ENCODE results near the gene GPER1. TPM values are rescaled to one million over a fixed set of nuclear protein-coding genes. Genes with fewer than 3 reads are reported as not detected.
"Not testable (repeated sequence)": the region's sequence is repeated elsewhere in the genome, so short reads cannot be mapped to it uniquely, and the experiment has no call there.

The GPER1 gene
- 1.2 and 1.3 TPM in 2 replicates for total RNA-seq (ENCODE audit: low replicate concordance)

GRCh38 chr7:1087952-1088920 is at the start of gene GPER1:
Gene GPER1 (plus strand): TSS chr7:1088113. CDS start chr7:1091729, 3,616 bp downstream.
- H3K4me1 ChIP-seq: peaks cover 16% of the 10 kb centered on the region
- Mint-ChIP-seq H3K9me3 (no peaks in the 10 kb centered on the region), H3K27ac (peak within 1 kb of the TSS; percentile 29), H3K36me3 (peaks cover 2% of the 10 kb centered on the region), H3K4me3 (peak within 1 kb of the TSS; percentile 80), H3K4me1 (peaks cover 40% of the 10 kb centered on the region), H3K27me3 (ENCODE audit: insufficient read depth, low read depth) (peaks cover 4% of the 10 kb centered on the region)
- no peak within 1 kb of the TSS for H2AFZ ChIP-seq (replicated peaks)
- peaks cover 13% of the 10 kb centered on the region for H4K20me1 ChIP-seq (ENCODE audit: low read depth)
- no peaks in the 10 kb centered on the region for H3K9me3 ChIP-seq (ENCODE audit: low read depth)
- H3K79me2 ChIP-seq (ENCODE audit: low read depth): peaks cover 9% of the 10 kb centered on the region
- H3K27ac ChIP-seq: no peak within 1 kb of the TSS
- no peak for TF ChIP-seq EZH2phosphoT487 (IDR thresholded peaks at IDR 0.05)
- no peak for TF ChIP-seq EZH2 (IDR thresholded peaks at IDR 0.05)
- no peak for TF ChIP-seq CTCF (IDR thresholded peaks at IDR 0.05)
- no peaks in the 10 kb centered on the region for H3K36me3 ChIP-seq
- H3K27me3 ChIP-seq: no peaks in the 10 kb centered on the region
- peak within 1 kb of the TSS; percentile 71 for H3K4me2 ChIP-seq
- no peak within 1 kb of the TSS for H3K9ac ChIP-seq
- H3K4me3 ChIP-seq: peak within 1 kb of the TSS; percentile 33
- peaks cover 5% of the 10 kb centered on the region for H3F3A ChIP-seq (ENCODE audit: low read depth)
- DNase-seq (ENCODE audit: low spot score): peak; percentile 80

- not testable (repeated sequence) for H3K36me3 Mint-ChIP-seq; H3K9ac ChIP-seq; H4K20me1 ChIP-seq (ENCODE audit: low read depth); H3K27me3 Mint-ChIP-seq (ENCODE audit: insufficient read depth, low read depth); H3K9me3 Mint-ChIP-seq; DNase-seq (ENCODE audit: low spot score); H3K27me3 ChIP-seq; H3K27ac ChIP-seq; H3K4me3 ChIP-seq; H3K36me3 ChIP-seq; H2AFZ ChIP-seq (replicated peaks); H3K9me3 ChIP-seq (ENCODE audit: low read depth)
- H3K27ac Mint-ChIP-seq: peak overlapping the region; percentile 37
- Histone ChIP-seq H3K4me1 (peaks cover 29% of the 10 kb centered on the region), H3K4me2 (peak overlapping the region; percentile 54), H3K79me2 (ENCODE audit: low read depth) (peaks cover 25% of the 10 kb centered on the region), H3F3A (ENCODE audit: low read depth) (peaks cover 26% of the 10 kb centered on the region)
- H3K4me3 Mint-ChIP-seq: peak overlapping the region; percentile 80
- H3K4me1 Mint-ChIP-seq: peaks cover 37% of the 10 kb centered on the region
Measured at GRCh38 chr7:1040233-1040632, 47.7 kb upstream of the GPER1 start.

GRCh38 chr7:1040790-1041189 is 47.1 kb upstream of the GPER1 start:
- Mint-ChIP-seq H3K4me1 (peaks cover 42% of the 10 kb centered on the region), H3K27ac (peak overlapping the region; percentile 94), H3K36me3 (peaks cover 2% of the 10 kb centered on the region), H3K27me3 (ENCODE audit: insufficient read depth, low read depth) (peaks cover 7% of the 10 kb centered on the region), H3K4me3 (peak overlapping the region; percentile 80), H3K9me3 (peaks cover 2% of the 10 kb centered on the region)
- no peaks in the 10 kb centered on the region for H3K36me3 ChIP-seq
- DNase-seq (ENCODE audit: low spot score): peak; percentile 72
- peak overlapping the region; percentile 4 for H3K4me3 ChIP-seq
- TF ChIP-seq CTCF (IDR thresholded peaks at IDR 0.05): no peak
- no peak for TF ChIP-seq EZH2phosphoT487 (IDR thresholded peaks at IDR 0.05)
- no peak for TF ChIP-seq EZH2 (IDR thresholded peaks at IDR 0.05)
- peak overlapping the region; percentile 54 for H3K4me2 ChIP-seq
- H4K20me1 ChIP-seq (ENCODE audit: low read depth): peaks cover 10% of the 10 kb centered on the region
- no peaks in the 10 kb centered on the region for H3K9me3 ChIP-seq (ENCODE audit: low read depth)
- H3K27me3 ChIP-seq: no peaks in the 10 kb centered on the region
- H3K79me2 ChIP-seq (ENCODE audit: low read depth): peaks cover 31% of the 10 kb centered on the region
- H3K27ac ChIP-seq: no peak overlapping the region
- peaks cover 30% of the 10 kb centered on the region for H3F3A ChIP-seq (ENCODE audit: low read depth)
- H3K9ac ChIP-seq: no peak overlapping the region
- H2AFZ ChIP-seq (replicated peaks): no peak overlapping the region
- peaks cover 34% of the 10 kb centered on the region for H3K4me1 ChIP-seq
